Esophagus squamous epithelium (tissue), 4 donors: ENCODE data around the gene FRYL.

Experiments
- POLR2A ChIP-seq, 4 donors: fragments of 450-650 bp; IDR thresholded peaks; one replicate each; pipeline ENCODE4 v1.6.1; 2017; ENCODE audit warnings: antibody characterized with exemption in 4 of 4, mild to moderate bottlenecking in 4 of 4, moderate library complexity in 3 of 4
- TF ChIP-seq, protein P1 (sequence below), 6 experiments: fragments of 450-650 bp in 4 of 6; fragments of 200-600 bp in 2 of 6; sonication (generic) in 2 of 6; IDR thresholded peaks; one replicate each; pipeline ENCODE4 v1.5.1; 2016 to 2019; ENCODE audit warnings: antibody characterized with exemption in 6 of 6, mild to moderate bottlenecking in 4 of 6, moderate library complexity in 4 of 6

DNA sequence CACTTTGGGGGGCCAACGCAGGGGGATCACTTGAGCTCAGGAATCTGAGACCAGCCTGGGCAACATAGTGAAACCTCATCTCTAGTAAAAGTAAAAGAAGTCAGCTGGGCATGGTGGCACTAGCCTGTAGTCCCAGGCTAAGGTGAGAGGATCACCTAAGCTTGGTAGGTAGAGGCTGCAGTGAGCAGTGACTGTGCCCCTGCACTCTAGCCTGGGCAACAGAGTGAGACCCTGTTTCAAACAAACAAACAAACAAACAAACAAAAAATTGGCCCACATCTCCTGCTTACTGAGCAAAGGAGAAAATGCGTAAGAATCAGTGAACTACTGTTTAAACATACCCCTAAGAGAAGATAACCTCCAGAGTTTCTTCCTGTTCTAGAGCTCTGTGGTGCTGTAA is 85.3 kb downstream of the FRYL start:
- TF ChIP-seq, protein P1, sequence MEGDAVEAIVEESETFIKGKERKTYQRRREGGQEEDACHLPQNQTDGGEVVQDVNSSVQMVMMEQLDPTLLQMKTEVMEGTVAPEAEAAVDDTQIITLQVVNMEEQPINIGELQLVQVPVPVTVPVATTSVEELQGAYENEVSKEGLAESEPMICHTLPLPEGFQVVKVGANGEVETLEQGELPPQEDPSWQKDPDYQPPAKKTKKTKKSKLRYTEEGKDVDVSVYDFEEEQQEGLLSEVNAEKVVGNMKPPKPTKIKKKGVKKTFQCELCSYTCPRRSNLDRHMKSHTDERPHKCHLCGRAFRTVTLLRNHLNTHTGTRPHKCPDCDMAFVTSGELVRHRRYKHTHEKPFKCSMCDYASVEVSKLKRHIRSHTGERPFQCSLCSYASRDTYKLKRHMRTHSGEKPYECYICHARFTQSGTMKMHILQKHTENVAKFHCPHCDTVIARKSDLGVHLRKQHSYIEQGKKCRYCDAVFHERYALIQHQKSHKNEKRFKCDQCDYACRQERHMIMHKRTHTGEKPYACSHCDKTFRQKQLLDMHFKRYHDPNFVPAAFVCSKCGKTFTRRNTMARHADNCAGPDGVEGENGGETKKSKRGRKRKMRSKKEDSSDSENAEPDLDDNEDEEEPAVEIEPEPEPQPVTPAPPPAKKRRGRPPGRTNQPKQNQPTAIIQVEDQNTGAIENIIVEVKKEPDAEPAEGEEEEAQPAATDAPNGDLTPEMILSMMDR (IDR thresholded peaks at IDR 0.05): no peak
- TF ChIP-seq POLR2A (IDR thresholded peaks at IDR 0.05): no peak
